NB4 (cell line): Measurements from ENCODE around the gene GPR137B.

Experiments
- DNase-seq: peaks from one replicate; pipeline ENCODE4 v3.0.0; 2010; ENCODE audit warnings: low read depth
- H3K4me3 ChIP-seq: one replicate; pipeline ENCODE4 v1.5.1; 2011; ENCODE audit warnings: mild to moderate bottlenecking, low read depth, low read length, moderate library complexity
- MYC ChIP-seq: IDR thresholded peaks from 2 replicates; pipeline ENCODE4 v1.6.1; 2011; ENCODE audit warnings: low read depth, low read length
- POLR2A ChIP-seq: IDR thresholded peaks from 2 replicates; pipeline ENCODE4 v1.6.1; 2011; ENCODE audit warnings: mild to moderate bottlenecking; ENCODE audit not compliant: insufficient read length; ENCODE audit errors: extremely low read depth
- TF ChIP-seq, protein P1 (sequence below): IDR thresholded peaks from one replicate; pipeline ENCODE4 v1.5.1; 2012; ENCODE audit warnings: low read depth, low read length
- TF ChIP-seq, protein P2 (sequence below): IDR thresholded peaks from 2 replicates; pipeline ENCODE4 v1.6.1; 2011; ENCODE audit warnings: low read depth, low read length

Gene GPR137B

DNA sequence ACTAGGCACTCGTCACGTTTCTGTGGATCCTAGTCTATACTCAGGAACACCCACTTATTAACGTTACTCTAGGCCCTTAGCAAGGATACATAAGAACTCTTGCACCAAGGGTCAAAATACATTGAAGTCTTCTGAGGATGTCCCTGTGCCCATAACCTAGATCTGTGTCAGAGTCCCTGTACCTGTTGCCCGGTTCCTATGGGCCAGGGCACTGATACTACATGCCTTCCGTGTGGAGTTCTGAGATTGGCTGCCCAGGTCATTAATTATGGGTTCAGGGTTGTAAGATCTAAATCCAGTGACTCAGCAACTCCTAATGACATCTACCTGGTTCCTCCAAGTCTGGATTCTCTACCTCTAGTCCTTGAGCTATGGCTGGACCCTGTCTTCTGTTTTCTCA, 69.5 kb downstream of the GPR137B start:
- no peak for DNase-seq
- TF ChIP-seq, protein P1, sequence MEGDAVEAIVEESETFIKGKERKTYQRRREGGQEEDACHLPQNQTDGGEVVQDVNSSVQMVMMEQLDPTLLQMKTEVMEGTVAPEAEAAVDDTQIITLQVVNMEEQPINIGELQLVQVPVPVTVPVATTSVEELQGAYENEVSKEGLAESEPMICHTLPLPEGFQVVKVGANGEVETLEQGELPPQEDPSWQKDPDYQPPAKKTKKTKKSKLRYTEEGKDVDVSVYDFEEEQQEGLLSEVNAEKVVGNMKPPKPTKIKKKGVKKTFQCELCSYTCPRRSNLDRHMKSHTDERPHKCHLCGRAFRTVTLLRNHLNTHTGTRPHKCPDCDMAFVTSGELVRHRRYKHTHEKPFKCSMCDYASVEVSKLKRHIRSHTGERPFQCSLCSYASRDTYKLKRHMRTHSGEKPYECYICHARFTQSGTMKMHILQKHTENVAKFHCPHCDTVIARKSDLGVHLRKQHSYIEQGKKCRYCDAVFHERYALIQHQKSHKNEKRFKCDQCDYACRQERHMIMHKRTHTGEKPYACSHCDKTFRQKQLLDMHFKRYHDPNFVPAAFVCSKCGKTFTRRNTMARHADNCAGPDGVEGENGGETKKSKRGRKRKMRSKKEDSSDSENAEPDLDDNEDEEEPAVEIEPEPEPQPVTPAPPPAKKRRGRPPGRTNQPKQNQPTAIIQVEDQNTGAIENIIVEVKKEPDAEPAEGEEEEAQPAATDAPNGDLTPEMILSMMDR: no peak
- TF ChIP-seq, protein P2, sequence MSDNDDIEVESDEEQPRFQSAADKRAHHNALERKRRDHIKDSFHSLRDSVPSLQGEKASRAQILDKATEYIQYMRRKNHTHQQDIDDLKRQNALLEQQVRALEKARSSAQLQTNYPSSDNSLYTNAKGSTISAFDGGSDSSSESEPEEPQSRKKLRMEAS: no peak
- no peak for TF ChIP-seq POLR2A
- TF ChIP-seq MYC: no peak
- H3K4me3 ChIP-seq: no peak overlapping the region

DNA sequence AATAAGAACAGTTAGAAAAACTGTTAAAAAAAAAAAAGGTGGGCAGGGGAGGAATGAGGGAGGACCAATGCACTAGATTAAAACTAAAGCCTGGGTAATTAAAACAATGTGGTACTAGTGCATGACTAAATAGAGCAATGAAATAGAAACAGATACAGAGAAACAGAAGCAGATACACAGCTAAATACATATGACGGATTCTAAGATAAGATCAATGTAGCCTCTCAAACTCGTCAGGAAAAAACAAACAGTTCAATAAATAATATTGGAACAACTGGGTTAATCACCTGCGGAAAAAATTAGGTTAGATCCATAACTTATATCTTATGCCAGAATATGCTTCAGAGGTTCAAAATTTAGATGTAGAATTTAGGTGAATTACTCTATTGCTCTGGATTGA, 71.2 kb downstream of the GPR137B start:
- DNase-seq: no peak
- H3K4me3 ChIP-seq: no peak overlapping the region
- TF ChIP-seq, protein P1: no peak

DNA sequence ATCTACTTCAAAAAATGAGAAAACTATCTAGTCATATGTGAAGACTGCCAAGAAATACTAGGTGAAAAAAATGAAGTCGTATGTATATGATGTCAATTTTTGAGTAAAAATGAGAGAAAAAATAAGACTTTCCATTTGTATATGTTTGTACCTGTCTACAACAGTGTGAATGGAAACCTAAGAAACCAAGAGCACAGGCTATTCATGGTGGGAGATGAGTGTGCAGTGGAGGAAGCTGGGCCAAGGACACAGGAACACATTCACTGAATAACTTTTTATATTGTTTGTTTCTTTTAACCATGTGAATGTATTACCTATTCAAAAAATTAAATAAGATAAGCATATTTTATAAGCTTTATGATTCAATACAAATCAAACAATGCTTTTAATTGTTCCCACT, 72.4 kb downstream of the GPR137B start:
- no peak for DNase-seq
- H3K4me3 ChIP-seq: no peak overlapping the region
- TF ChIP-seq, protein P2: no peak
- TF ChIP-seq POLR2A: no peak
- no peak for TF ChIP-seq MYC
- TF ChIP-seq, protein P1: no peak

DNA sequence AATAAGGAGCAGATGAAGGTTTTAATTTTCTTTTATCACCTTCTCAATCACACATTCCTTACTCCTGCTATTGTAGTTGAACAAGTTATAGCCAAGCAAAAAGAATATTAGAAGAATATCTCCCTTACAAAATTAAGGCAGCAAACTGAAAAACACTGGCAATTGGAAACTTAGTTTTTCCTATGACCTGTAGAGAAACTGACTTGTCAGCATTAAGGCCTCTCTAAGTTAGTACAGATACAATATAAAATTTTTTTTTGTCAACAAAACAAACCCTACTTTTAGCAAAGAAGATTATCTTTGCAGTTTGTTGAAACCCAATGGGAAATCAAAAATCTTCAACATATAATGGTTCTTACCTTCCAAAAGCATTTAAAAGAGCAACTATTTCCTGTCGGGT, 78.1 kb downstream of the GPR137B start:
- no peak for DNase-seq
- no peak overlapping the region for H3K4me3 ChIP-seq
- no peak for TF ChIP-seq POLR2A
- TF ChIP-seq, protein P2: no peak
- TF ChIP-seq, protein P1: no peak
- TF ChIP-seq MYC: no peak

DNA sequence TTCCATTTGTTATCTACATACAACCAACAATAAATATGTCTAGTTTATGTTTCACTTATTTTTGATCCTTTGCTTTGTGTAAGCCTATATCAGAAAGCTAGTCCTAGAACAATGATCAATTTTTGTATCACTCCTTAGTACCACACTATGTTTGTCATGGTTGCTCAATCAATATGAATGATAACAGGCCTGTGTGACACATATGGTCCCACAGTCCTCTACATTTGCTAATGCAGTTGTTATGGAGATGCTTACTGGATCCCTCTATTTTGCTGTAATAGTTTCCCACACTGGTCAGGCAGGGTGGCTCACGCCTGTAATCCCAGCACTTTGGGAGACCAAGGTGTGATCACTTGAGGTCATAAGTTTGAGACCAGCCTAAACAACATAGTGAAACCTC, 80.3 kb downstream of the GPR137B start:
- TF ChIP-seq, protein P1: no peak
- TF ChIP-seq, protein P2: no peak
- TF ChIP-seq MYC: no peak
- TF ChIP-seq POLR2A: no peak
- DNase-seq: no peak
- H3K4me3 ChIP-seq: no peak overlapping the region

DNA sequence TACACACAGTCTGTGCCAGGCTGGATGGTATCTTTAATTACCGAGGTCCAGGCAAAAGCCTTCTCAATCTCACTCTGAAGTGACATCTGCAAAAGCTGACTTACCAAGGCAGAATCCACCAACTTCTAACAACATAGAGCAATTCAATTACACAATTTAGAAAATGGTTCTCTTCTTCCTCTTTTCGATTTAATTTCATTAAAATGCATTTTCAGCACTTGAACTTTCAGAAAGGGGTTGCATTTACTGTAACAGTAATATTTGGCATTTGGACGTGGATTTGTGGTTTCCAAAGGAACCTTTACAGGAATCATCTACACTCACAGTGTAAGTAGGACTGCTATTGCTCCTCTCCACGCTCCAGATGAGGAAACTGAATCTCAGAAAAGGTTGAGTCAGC, 86.1 kb downstream of the GPR137B start:
- TF ChIP-seq MYC (no peak), POLR2A (no peak)
- TF ChIP-seq, protein P2: no peak
- TF ChIP-seq, protein P1: no peak
- H3K4me3 ChIP-seq: no peak overlapping the region
- DNase-seq: peak; percentile 19
